ENCODE measurements around the gene PIGP. TPM values are rescaled to one million over a fixed set of nuclear protein-coding genes. Genes with fewer than 3 reads are reported as not detected.

The PIGP gene
- total RNA-seq, 1 experiment from 2014 or later, result 13.2 TPM

DNA sequence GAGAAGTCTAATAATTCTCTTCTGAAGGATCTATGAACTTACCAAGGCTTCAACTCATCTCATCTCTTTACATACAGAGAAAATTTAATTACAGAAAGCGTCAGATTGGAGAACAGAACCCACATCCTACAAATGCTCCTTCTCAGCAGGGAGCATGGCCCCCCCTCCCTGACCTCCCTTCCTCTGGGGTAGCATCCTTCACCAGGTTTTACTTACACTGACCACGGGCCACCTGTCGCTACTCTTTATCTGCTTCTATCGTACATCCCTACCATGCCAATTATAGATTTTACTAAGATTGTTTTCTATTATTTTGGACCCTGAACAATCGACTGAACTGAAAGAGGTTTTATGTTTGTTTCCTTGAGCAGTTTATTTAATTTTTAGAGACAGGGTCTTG, 40.6 kb downstream of the PIGP start:
- Mint-ChIP-seq H3K9me3 (no peaks in the 10 kb centered on the region), H3K4me1 (peaks cover 4 to 5% of the 10 kb centered on the region in 2 experiments), H3K27me3 (ENCODE audit: low read depth) (peaks cover 63% of the 10 kb centered on the region), H3K36me3 (ENCODE audit: insufficient read depth in 1 of 3, low read depth in 3 of 3) (no peaks in the 10 kb centered on the region), H3K4me3 (no peak overlapping the region), H3K27ac (no peak overlapping the region)
- Histone ChIP-seq H3K79me1 (ENCODE audit: insufficient read depth, low read depth, low read length, poor library complexity, severe bottlenecking) (no peaks in the 10 kb centered on the region), H3K23me2 (ENCODE audit: insufficient read length, low read depth, low read length, poor library complexity, severe bottlenecking) (no peaks in the 10 kb centered on the region), H3K79me2 (ENCODE audit: insufficient read depth, low read length) (no peaks in the 10 kb centered on the region), H2BK120ac (ENCODE audit: low read depth, low read length, poor library complexity, severe bottlenecking) (no peak overlapping the region), H3K4ac (ENCODE audit: low read depth, low read length) (no peak overlapping the region), H2BK20ac (ENCODE audit: low read depth, low read length, poor library complexity, severe bottlenecking) (no peak overlapping the region), H3T11ph (ENCODE audit: low read length) (no peak overlapping the region), H4K91ac (ENCODE audit: insufficient read length, low read depth, low read length) (no peak overlapping the region), H3K27ac (ENCODE audit: insufficient read length, low read depth, low read length) (no peak overlapping the region), H3K18ac (ENCODE audit: insufficient read length, low read depth, low read length) (no peak overlapping the region), H3K4me2 (ENCODE audit: insufficient read depth, insufficient read length, low read length) (no peak overlapping the region), H3K9me3 (ENCODE audit: control insufficient read depth, low read depth, low read length) (no peaks in the 10 kb centered on the region), H3K27me3 (ENCODE audit: insufficient read depth, low read length) (no peaks in the 10 kb centered on the region; the same call in 1 of the 2 replicates), H2BK5ac (ENCODE audit: insufficient read length, low read length) (no peak overlapping the region), H2BK12ac (ENCODE audit: insufficient read length, low read depth, low read length) (no peak overlapping the region), H4K20me1 (ENCODE audit: control insufficient read depth, insufficient read depth, insufficient read length) (no peaks in the 10 kb centered on the region), H2AK5ac (ENCODE audit: insufficient read length, low read length) (no peak overlapping the region), H3K56ac (ENCODE audit: insufficient read length, low read depth, low read length) (no peak overlapping the region), H3K14ac (ENCODE audit: insufficient read depth, low read length) (no peak overlapping the region), H2AFZ (ENCODE audit: low read length) (no peak overlapping the region), H3K4me1 (ENCODE audit: insufficient read depth, low read length) (no peaks in the 10 kb centered on the region; the same call in 1 of the 2 replicates), H4K5ac (ENCODE audit: insufficient read length, low read depth, low read length) (no peak overlapping the region), H3K9ac (ENCODE audit: extremely low read depth, insufficient read length, low read length) (no peak overlapping the region), H2BK15ac (ENCODE audit: low read depth, low read length) (no peak overlapping the region), H3K23ac (ENCODE audit: insufficient read length, low read depth, low read length) (no peak overlapping the region), H4K8ac (replicated peaks; ENCODE audit: insufficient read length, low read depth, low read length) (no peak overlapping the region)
- TF ChIP-seq, protein P1, sequence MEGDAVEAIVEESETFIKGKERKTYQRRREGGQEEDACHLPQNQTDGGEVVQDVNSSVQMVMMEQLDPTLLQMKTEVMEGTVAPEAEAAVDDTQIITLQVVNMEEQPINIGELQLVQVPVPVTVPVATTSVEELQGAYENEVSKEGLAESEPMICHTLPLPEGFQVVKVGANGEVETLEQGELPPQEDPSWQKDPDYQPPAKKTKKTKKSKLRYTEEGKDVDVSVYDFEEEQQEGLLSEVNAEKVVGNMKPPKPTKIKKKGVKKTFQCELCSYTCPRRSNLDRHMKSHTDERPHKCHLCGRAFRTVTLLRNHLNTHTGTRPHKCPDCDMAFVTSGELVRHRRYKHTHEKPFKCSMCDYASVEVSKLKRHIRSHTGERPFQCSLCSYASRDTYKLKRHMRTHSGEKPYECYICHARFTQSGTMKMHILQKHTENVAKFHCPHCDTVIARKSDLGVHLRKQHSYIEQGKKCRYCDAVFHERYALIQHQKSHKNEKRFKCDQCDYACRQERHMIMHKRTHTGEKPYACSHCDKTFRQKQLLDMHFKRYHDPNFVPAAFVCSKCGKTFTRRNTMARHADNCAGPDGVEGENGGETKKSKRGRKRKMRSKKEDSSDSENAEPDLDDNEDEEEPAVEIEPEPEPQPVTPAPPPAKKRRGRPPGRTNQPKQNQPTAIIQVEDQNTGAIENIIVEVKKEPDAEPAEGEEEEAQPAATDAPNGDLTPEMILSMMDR (conservative IDR thresholded peaks at IDR 0.05), result no peak
- no CpG with 5 or more reads among the region's 5 CpGs for WGBS (ENCODE audit: extremely low coverage, insufficient read length, low lambda C conversion rate)
- no peak for DNase-seq

Measured in H9 (cell line).